Breast epithelium (tissue), 3 donors: Measurements from ENCODE around the gene FARP1.

ENCODE experiments used
- POLR2AphosphoS5 ChIP-seq, 3 donors: sonication (generic); formaldehyde crosslinking; IDR thresholded peaks; one replicate each; pipeline ENCODE4 v1.6.1; 2017; ENCODE audit warnings: antibody characterized with exemption in 3 of 3
- TF ChIP-seq, protein P1 (sequence below), 3 donors: fragments of 450-650 bp; IDR thresholded peaks; one replicate each; pipeline ENCODE4 v1.5.1; 2016 to 2017; ENCODE audit warnings: antibody characterized with exemption in 3 of 3, mild to moderate bottlenecking in 3 of 3, moderate library complexity in 3 of 3

DNA sequence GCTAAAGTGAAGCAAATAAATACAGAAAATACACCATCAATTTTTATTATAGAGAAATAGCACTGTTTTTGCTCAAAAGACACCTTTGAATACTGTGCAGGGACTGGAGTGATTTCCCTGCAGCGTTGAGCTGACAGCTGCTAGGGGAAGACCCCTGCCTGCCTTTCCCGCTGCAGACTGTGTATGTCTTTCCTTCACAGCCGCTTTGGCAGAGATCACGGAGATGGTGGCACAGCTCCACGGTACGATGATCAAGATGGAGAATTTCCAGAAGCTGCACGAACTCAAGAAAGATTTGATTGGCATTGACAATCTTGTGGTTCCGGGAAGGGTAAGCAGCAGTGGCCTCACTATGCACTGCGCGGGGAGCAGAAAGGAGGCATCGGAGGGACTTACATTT lies 292.5 kb downstream of the FARP1 start:
- TF ChIP-seq, protein P1, sequence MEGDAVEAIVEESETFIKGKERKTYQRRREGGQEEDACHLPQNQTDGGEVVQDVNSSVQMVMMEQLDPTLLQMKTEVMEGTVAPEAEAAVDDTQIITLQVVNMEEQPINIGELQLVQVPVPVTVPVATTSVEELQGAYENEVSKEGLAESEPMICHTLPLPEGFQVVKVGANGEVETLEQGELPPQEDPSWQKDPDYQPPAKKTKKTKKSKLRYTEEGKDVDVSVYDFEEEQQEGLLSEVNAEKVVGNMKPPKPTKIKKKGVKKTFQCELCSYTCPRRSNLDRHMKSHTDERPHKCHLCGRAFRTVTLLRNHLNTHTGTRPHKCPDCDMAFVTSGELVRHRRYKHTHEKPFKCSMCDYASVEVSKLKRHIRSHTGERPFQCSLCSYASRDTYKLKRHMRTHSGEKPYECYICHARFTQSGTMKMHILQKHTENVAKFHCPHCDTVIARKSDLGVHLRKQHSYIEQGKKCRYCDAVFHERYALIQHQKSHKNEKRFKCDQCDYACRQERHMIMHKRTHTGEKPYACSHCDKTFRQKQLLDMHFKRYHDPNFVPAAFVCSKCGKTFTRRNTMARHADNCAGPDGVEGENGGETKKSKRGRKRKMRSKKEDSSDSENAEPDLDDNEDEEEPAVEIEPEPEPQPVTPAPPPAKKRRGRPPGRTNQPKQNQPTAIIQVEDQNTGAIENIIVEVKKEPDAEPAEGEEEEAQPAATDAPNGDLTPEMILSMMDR (IDR thresholded peaks at IDR 0.05) = no peak
- no peak for TF ChIP-seq POLR2AphosphoS5 (IDR thresholded peaks at IDR 0.05)
